Chondrocyte (in vitro differentiated cells): ENCODE measurements around the gene OR2AG1. TPM values are rescaled to one million over a fixed set of nuclear protein-coding genes. Genes with fewer than 3 reads are reported as not detected.

Experiments
- DNase-seq: peaks from one replicate; pipeline ENCODE4 v3.0.0; 2021; ENCODE audit warnings: mixed read lengths, low spot score
- H3K27ac Mint-ChIP-seq: one replicate; pipeline ENCODE4 v1.8.0; 2021; ENCODE audit warnings: mild to moderate bottlenecking, moderate library complexity, mixed read lengths; ENCODE audit not compliant: unreplicated experiment
- H3K27me3 Mint-ChIP-seq: 2 replicates; pipeline ENCODE4 v1.8.0; 2021; ENCODE audit warnings: low read depth, mixed read lengths
- H3K36me3 Mint-ChIP-seq: 2 replicates; pipeline ENCODE4 v1.8.0; 2021; ENCODE audit warnings: low read depth, mixed read lengths
- H3K4me1 Mint-ChIP-seq: 2 replicates; pipeline ENCODE4 v1.8.0; 2021; ENCODE audit warnings: low read depth, mild to moderate bottlenecking, mixed read lengths
- H3K4me3 Mint-ChIP-seq: one replicate; pipeline ENCODE4 v1.8.0; 2021; ENCODE audit warnings: mild to moderate bottlenecking, moderate library complexity, mixed read lengths; ENCODE audit not compliant: unreplicated experiment
- H3K9me3 Mint-ChIP-seq: 2 replicates; pipeline ENCODE4 v1.8.0; 2021; ENCODE audit warnings: low read depth, mixed read lengths
- CTCF ChIP-seq: fragments of 200-600 bp; sonication (generic); IDR thresholded peaks from 2 replicates; pipeline ENCODE4 v1.5.0; 2021; ENCODE audit warnings: antibody characterized with exemption, mild to moderate bottlenecking, moderate library complexity
- total RNA-seq: library from RNA; stranded (reverse); gene quantifications from 3 replicates; pipeline ENCODE4 v1.2.1, GENCODE V29; 2021

Gene OR2AG1
- total RNA-seq, 1 donor from 2014 or later, result not detected

GRCh38 chr11:6818967-6819366, 36.1 kb downstream of the OR2AG1 start:
- H3K36me3 Mint-ChIP-seq, result no peaks in the 10 kb centered on the region

GRCh38 chr11:6824136-6824823, 41.5 kb downstream of the OR2AG1 start:
- TF ChIP-seq CTCF, result no peak
- H3K27me3 Mint-ChIP-seq, result peaks cover 4% of the 10 kb centered on the region
- H3K27ac Mint-ChIP-seq, result no peak overlapping the region
- H3K36me3 Mint-ChIP-seq, result no peaks in the 10 kb centered on the region
- no peaks in the 10 kb centered on the region for H3K4me1 Mint-ChIP-seq
- no peak for DNase-seq
- no peak overlapping the region for H3K4me3 Mint-ChIP-seq
- H3K9me3 Mint-ChIP-seq, result peaks cover 10% of the 10 kb centered on the region

More at GRCh38 chr11:6818967-6819366, 36.1 kb downstream of the OR2AG1 start:
- Mint-ChIP-seq H3K4me3 (no peak overlapping the region), H3K9me3 (peaks cover 10% of the 10 kb centered on the region), H3K4me1 (no peaks in the 10 kb centered on the region), H3K27ac (no peak overlapping the region), H3K27me3 (peaks cover 4% of the 10 kb centered on the region)
- no peak for TF ChIP-seq CTCF
- no peak for DNase-seq

GRCh38 chr11:6825231-6825744, 42.5 kb downstream of the OR2AG1 start:
- H3K4me3 Mint-ChIP-seq, result no peak overlapping the region
- no peak for DNase-seq
- H3K4me1 Mint-ChIP-seq, result no peaks in the 10 kb centered on the region
- H3K9me3 Mint-ChIP-seq, result peaks cover 4% of the 10 kb centered on the region
- no peak overlapping the region for H3K27ac Mint-ChIP-seq
- no peak for TF ChIP-seq CTCF
- peaks cover 4% of the 10 kb centered on the region for H3K27me3 Mint-ChIP-seq
- H3K36me3 Mint-ChIP-seq, result no peaks in the 10 kb centered on the region

GRCh38 chr11:6828103-6828502, 45.3 kb downstream of the OR2AG1 start:
- no peak for DNase-seq
- Mint-ChIP-seq H3K27me3 (no peaks in the 10 kb centered on the region), H3K36me3 (no peaks in the 10 kb centered on the region), H3K9me3 (no peaks in the 10 kb centered on the region), H3K27ac (no peak overlapping the region), H3K4me1 (no peaks in the 10 kb centered on the region), H3K4me3 (no peak overlapping the region)
- TF ChIP-seq CTCF, result no peak

GRCh38 chr11:6833356-6833755, 50.5 kb downstream of the OR2AG1 start:
- Mint-ChIP-seq H3K4me1 (no peaks in the 10 kb centered on the region), H3K36me3 (no peaks in the 10 kb centered on the region), H3K27me3 (no peaks in the 10 kb centered on the region), H3K4me3 (no peak overlapping the region), H3K9me3 (no peaks in the 10 kb centered on the region), H3K27ac (no peak overlapping the region)
- no peak for TF ChIP-seq CTCF
- DNase-seq, result no peak
